NCI-H748 treated with DMSO at 0.1 percent for 48 hours (cell line): ENCODE measurements around the gene ALDH8A1.
A peak's percentile ranks its signal among the peaks of the same experiment; 100 is the strongest.

Experiments
- DNase-seq: peaks from one replicate; lab custom pipeline; 2025; lab: John Stamatoyannopoulos, UW

The ALDH8A1 gene

GRCh38 chr6:134870677-134871498 is 79.0 kb downstream of the ALDH8A1 start:
- peak; percentile 21 for DNase-seq

GRCh38 chr6:134868812-134869211 is 81.1 kb downstream of the ALDH8A1 start:
- DNase-seq: no peak
